Anterior cingulate cortex (tissue), 58 donors: ENCODE data around the gene SINHCAF.
"Not testable (repeated sequence)": the region's sequence is repeated elsewhere in the genome, so short reads cannot be mapped to it uniquely, and the experiment has no call there.

Experiments
- DNase-seq, 58 donors: peaks; one replicate each; lab custom pipeline; 2025; lab: John Stamatoyannopoulos, UW

Gene SINHCAF

GRCh38 chr12:31238333-31238732 is 87.6 kb downstream of the SINHCAF start:
- not testable (repeated sequence) for DNase-seq

GRCh38 chr12:31236998-31237637 is 88.8 kb downstream of the SINHCAF start:
- DNase-seq = no peak

DNA sequence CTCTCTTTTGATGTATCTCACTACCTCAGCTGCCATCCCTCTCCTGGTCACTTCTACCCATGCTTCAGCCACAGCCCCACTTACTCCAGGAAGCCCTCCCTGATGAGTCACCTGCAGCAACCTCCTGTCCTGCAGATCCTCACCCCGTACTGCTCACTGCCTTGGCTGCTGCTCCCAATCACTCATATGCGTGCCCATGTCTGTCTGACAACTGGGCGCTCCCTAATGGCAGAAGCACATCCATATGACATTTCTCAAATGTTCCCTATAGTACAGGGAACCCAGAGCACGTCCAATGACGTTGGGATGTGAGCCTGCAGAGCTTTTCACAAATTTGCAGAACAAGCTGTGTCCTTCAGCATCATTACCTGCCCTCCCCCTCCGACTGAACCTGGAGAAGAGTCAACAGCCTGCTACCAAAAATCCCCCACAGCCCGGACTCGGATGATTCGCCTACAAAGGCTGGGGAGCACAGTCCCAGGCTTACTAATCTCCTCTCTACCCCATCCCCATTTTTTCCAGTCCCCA is 90.0 kb downstream of the SINHCAF start:
- no peak for DNase-seq

DNA sequence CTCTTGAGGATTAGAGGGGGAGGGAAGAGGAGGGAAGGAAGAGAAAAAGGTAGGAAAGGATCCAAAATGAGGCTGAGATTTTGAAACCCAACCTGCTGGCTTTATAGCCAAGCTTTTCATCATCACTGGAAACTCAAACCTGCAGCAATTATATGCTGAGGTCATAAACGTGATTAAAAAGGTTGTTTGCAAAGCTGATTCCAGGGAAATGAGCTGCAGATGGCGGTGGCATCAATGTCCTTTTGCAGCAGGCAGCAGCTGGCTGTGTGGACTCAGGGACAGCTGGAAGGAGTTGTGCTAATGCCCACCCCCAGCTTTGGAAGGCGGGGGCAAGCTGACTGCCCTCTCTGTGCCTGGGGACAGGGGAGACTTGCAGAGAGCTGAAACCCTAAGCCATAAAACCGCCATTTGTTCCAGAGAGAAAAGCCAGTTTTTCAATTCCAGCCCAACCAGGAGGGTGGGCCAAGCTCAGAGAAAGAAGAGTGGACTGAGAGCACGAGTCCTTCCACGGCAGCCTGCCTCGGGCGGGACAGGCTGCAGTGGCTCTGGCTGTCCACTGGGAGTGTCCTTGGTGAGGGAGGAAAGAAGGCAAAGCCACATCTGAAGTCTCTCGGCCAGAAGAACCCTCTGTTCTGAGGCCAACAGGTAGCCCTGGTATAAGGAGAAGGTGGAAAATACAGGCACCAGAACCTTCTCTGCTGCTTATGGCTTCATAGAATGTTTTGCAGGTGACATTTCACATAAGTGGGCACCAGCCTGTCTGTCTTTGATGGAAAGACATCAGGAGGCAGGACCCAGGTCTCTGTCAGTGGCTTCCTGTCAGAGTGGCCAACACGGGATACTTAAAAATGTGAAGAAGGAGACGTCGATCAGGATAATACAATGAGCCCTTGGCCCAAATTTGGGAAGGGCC is 90.7 kb downstream of the SINHCAF start:
- peak in 26 of 58 donors; percentile 5 to 67 (median 24) for DNase-seq

- DNase-seq = no peak
These were observed 91.7 kb downstream of the SINHCAF start for GRCh38 chr12:31234053-31234840.

GRCh38 chr12:31233061-31233730 is 92.8 kb downstream of the SINHCAF start:
- DNase-seq = no peak

DNA sequence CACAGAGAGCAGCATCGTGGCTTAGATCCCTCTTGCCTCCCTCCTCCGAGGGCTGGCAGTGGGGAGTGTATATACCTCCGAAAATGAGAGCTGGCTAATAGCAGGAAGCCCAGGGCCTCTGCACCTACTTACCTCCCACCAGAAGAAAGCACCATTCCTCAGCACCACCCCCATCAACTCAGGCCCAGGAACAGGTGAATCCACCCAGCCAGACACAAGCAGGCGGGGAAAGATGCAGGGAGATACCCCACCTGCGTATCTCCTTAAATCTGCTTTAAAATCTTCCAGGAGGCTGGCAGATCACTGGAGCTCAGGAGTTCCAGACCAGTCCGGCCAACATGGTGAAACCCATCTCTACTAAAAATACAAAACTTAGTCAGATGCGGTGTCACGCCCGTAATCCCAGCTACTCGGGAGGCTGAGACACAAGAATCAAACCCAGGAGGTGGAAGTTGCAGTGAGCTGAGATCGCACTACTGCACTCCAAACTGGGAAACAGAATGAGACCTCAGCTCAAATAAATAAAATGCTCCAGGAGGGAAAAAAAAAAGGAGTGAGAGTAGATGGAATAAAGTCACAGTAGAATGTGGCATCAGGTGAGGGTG is 93.5 kb downstream of the SINHCAF start:
- DNase-seq = no peak

- DNase-seq = no peak
These were observed 94.2 kb downstream of the SINHCAF start for GRCh38 chr12:31231611-31232360.
